Endodermal cell (in vitro differentiated cells): ENCODE measurements around the gene ASAP3. TPM values are rescaled to one million over a fixed set of nuclear protein-coding genes. Genes with fewer than 3 reads are reported as not detected.

Experiments used
- DNase-seq: peaks from one replicate; pipeline ENCODE4 v3.0.0-alpha.2; 2017
- H3K27ac ChIP-seq: 2 replicates; pipeline ENCODE4 v1.5.1; 2013; ENCODE audit warnings: mild to moderate bottlenecking, low read depth, low read length, moderate library complexity
- H3K27me3 ChIP-seq: 2 replicates; pipeline ENCODE4 v1.6.1; 2013; ENCODE audit warnings: mild to moderate bottlenecking, low read length, moderate library complexity; ENCODE audit not compliant: insufficient read depth, control insufficient read depth, poor library complexity, severe bottlenecking
- H3K36me3 ChIP-seq: 2 replicates; pipeline ENCODE4 v1.7.0; 2013; ENCODE audit warnings: mild to moderate bottlenecking, low read length, moderate library complexity; ENCODE audit not compliant: control insufficient read depth, insufficient read depth
- H3K4me1 ChIP-seq: one replicate; pipeline ENCODE4 v1.7.0; 2013; ENCODE audit warnings: low read length; ENCODE audit not compliant: control insufficient read depth, insufficient read depth
- H3K4me3 ChIP-seq: 2 replicates; pipeline ENCODE4 v1.5.1; 2013; ENCODE audit warnings: mild to moderate bottlenecking, low read length, moderate library complexity
- H3K9ac ChIP-seq: 2 replicates; pipeline ENCODE4 v1.6.1; 2013; ENCODE audit warnings: mild to moderate bottlenecking, low read length, moderate library complexity; ENCODE audit not compliant: poor library complexity, severe bottlenecking; ENCODE audit errors: extremely low read depth
- H3K9me3 ChIP-seq: 2 replicates; pipeline ENCODE4 v1.6.1; 2013; ENCODE audit warnings: mild to moderate bottlenecking, low read length, moderate library complexity; ENCODE audit not compliant: control insufficient read depth
- H3K27ac Mint-ChIP-seq: 2 replicates; pipeline ENCODE4 v1.8.0; 2020; ENCODE audit warnings: mixed read lengths
- H3K27me3 Mint-ChIP-seq: 2 replicates; pipeline ENCODE4 v1.8.0; 2021; ENCODE audit warnings: mild to moderate bottlenecking, mixed read lengths; ENCODE audit not compliant: insufficient read depth
- H3K36me3 Mint-ChIP-seq: 2 replicates; pipeline ENCODE4 v1.8.0; 2020; ENCODE audit warnings: low read depth, mixed read lengths
- H3K4me1 Mint-ChIP-seq: 2 replicates; pipeline ENCODE4 v1.8.0; 2020; ENCODE audit warnings: mixed read lengths
- H3K4me3 Mint-ChIP-seq: 2 replicates; pipeline ENCODE4 v1.8.0; 2020; ENCODE audit warnings: mild to moderate bottlenecking, moderate library complexity, mixed read lengths
- H3K9me3 Mint-ChIP-seq: 2 replicates; pipeline ENCODE4 v1.8.0; 2020; ENCODE audit warnings: mild to moderate bottlenecking, mixed read lengths
- CTCF ChIP-seq: fragments of 200-600 bp; sonication (generic); conservative IDR thresholded peaks from 2 replicates; pipeline ENCODE4 v1.5.0; 2021; ENCODE audit warnings: antibody characterized with exemption, mild to moderate bottlenecking
- WGBS, 2 experiments: methylation state at CpG; one replicate each; pipeline versions ENCODE4 v1.1.5 to v1.1.7; 2013; ENCODE audit warnings: missing lambda C conversion rate in 2 of 2, mixed read lengths in 1 of 2; ENCODE audit not compliant: insufficient coverage in 1 of 2, insufficient read length in 1 of 2; 5-methylcytosine and 5-hydroxymethylcytosine counted together
- total RNA-seq, 2 donors: library from RNA; stranded (reverse); fragmentation: NEBNext Ultra II Directional in 1 of 2; extraction: Animal tissue kit (Norgen Biotek cat#: 25700) in 1 of 2; gene quantifications; 2 replicates in 1 of 2; 3 replicates in 1 of 2; pipeline ENCODE4 v1.2.1, GENCODE V29; 2021

ASAP3 gene
- total RNA-seq, 2 donors from 2014 or later, result 78.7 to 91.0 TPM

DNA sequence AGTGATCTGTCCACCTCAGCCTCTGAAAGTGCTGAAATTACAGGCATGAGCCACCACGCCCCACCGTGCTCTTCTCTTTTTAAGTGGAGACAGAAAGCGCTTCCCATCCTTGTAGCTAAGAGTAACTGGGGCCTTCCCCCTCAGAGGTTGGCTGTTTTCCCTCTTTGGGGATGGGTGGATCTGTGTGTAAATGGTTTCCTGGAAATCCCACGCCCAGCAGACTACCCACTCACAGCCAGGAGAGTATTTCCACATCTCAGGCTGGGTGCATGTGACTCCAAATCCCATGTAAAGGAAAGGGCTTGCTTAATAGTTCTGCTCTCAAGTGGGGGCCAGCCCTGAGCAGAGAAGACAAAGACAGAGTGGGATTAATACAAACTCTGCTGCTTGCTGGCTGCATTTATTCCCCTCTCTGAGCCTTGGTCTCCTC, 39.9 kb downstream of the ASAP3 start:
- no peak overlapping the region for H3K27ac Mint-ChIP-seq
- Histone ChIP-seq H3K4me3 (no peak overlapping the region), H3K27ac (no peak overlapping the region), H3K9me3 (no peaks in the 10 kb centered on the region), H3K27me3 (no peaks in the 10 kb centered on the region), H3K36me3 (peaks cover 49% of the 10 kb centered on the region), H3K4me1 (no peaks in the 10 kb centered on the region), H3K9ac (no peak overlapping the region)
- no peaks in the 10 kb centered on the region for H3K27me3 Mint-ChIP-seq
- no peak for TF ChIP-seq CTCF
- H3K9me3 Mint-ChIP-seq, result no peaks in the 10 kb centered on the region
- DNase-seq, result no peak
- peaks cover 55% of the 10 kb centered on the region for H3K36me3 Mint-ChIP-seq
- no peaks in the 10 kb centered on the region for H3K4me1 Mint-ChIP-seq
- WGBS, 2 experiments, result 92 to 100% methylated on average over 1 to 4 of the region's 4 CpGs
- no peak overlapping the region for H3K4me3 Mint-ChIP-seq

DNA sequence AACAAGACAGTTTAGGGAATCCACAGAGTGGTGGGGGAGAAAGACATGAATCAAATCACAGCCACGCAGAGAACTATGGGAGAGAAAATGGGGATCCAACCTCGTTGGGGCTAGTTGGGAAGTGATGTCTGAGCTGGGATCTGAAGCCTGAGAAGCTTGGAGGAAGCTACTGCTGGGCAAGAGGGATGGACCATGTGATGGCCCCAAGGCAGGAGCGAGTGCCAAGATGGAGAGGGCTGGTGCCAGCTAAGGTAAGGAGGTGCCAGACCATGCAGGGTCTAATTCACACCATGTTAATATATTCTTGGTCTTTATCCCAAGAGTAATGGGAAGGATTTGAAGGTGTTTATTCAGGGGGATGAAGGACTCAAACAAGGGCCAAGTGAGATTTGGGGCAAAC, 41.2 kb downstream of the ASAP3 start:
- Mint-ChIP-seq H3K27ac (no peak overlapping the region), H3K9me3 (no peaks in the 10 kb centered on the region), H3K27me3 (no peaks in the 10 kb centered on the region), H3K4me3 (no peak overlapping the region), H3K36me3 (peaks cover 65% of the 10 kb centered on the region), H3K4me1 (no peaks in the 10 kb centered on the region)
- Histone ChIP-seq H3K27ac (no peak overlapping the region), H3K9ac (no peak overlapping the region), H3K36me3 (peaks cover 60% of the 10 kb centered on the region), H3K4me1 (no peaks in the 10 kb centered on the region), H3K27me3 (no peaks in the 10 kb centered on the region), H3K9me3 (no peaks in the 10 kb centered on the region), H3K4me3 (no peak overlapping the region)
- TF ChIP-seq CTCF, result no peak
- DNase-seq, result no peak
- 92 to 93% methylated on average over 3 of the region's 3 CpGs for WGBS, 2 experiments

DNA sequence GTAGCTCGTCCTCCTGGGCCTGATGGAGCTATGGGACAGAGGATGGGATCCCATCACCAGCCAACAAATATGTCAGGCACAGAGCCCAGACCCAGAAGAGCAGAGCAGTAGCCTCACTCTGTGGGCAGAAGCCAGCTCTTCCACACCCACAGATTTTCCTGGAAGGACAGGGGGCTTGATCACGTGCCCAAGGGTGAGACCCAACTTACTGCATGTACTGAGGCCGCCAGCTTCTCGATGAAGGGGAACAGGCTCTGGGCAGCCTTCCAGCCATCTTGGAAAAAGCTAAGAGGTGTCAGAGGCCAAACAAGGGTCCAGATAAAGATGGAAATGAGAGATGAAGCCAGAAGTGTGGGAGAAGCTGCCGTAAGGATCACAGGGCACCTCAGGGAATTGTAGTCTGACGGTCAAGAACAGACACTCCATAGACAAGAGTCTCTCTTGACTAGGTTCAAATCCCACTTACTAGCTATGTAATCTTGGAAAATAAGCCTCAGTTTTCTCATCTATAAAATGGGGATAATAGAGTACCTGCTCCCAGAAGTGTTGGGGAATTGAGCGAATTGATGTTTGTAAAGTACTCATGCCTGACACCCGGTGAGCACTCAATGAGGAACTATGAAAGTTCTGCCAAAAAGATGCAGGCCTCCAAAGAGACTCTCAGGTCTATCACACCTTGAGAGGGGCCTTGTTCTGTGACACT, 42.4 kb downstream of the ASAP3 start:
- Histone ChIP-seq H3K27me3 (no peaks in the 10 kb centered on the region), H3K4me1 (no peaks in the 10 kb centered on the region), H3K27ac (no peak overlapping the region), H3K4me3 (no peak overlapping the region), H3K9me3 (no peaks in the 10 kb centered on the region), H3K36me3 (peaks cover 56% of the 10 kb centered on the region), H3K9ac (no peak overlapping the region)
- Mint-ChIP-seq H3K27ac (no peak overlapping the region), H3K4me1 (no peaks in the 10 kb centered on the region), H3K27me3 (no peaks in the 10 kb centered on the region), H3K4me3 (no peak overlapping the region), H3K9me3 (no peaks in the 10 kb centered on the region), H3K36me3 (peaks cover 65% of the 10 kb centered on the region)
- no peak for TF ChIP-seq CTCF
- DNase-seq, result no peak
- 94% methylated on average over 7 to 8 of the region's 8 CpGs for WGBS, 2 experiments
